Osteoblast (primary cell): Measurements from ENCODE around the gene GSC2. TPM values are rescaled to one million over a fixed set of nuclear protein-coding genes. Genes with fewer than 3 reads are reported as not detected.

Experiments used
- DNase-seq: peaks from one replicate; pipeline ENCODE4 v3.0.0; 2011; ENCODE audit warnings: low spot score, mixed read lengths; ENCODE audit not compliant: insufficient read length; ENCODE audit errors: missing footprints
- H2AFZ ChIP-seq: 2 replicates; pipeline ENCODE4 v1.6.0; 2011; ENCODE audit warnings: mild to moderate bottlenecking, low read length
- H3K27ac ChIP-seq: 2 replicates; pipeline ENCODE4 v1.5.1; 2011; ENCODE audit warnings: mild to moderate bottlenecking, low read depth, low read length, moderate library complexity
- H3K27me3 ChIP-seq: 2 replicates; pipeline ENCODE4 v1.6.0; 2012; ENCODE audit warnings: mild to moderate bottlenecking, control low read depth, inconsistent platforms, low read length, moderate library complexity; ENCODE audit not compliant: insufficient read depth
- H3K36me3 ChIP-seq: 2 replicates; pipeline ENCODE4 v1.5.1; 2011; ENCODE audit warnings: mild to moderate bottlenecking, low read length, control low read depth, moderate library complexity; ENCODE audit not compliant: insufficient read depth
- H3K4me1 ChIP-seq: 2 replicates; pipeline ENCODE4 v1.5.1; 2011; ENCODE audit warnings: mild to moderate bottlenecking, low read length, control low read depth, moderate library complexity; ENCODE audit not compliant: insufficient read depth
- H3K4me2 ChIP-seq: 2 replicates; pipeline ENCODE4 v1.6.0; 2011; ENCODE audit warnings: mild to moderate bottlenecking, low read length; ENCODE audit not compliant: insufficient read depth
- H3K4me3 ChIP-seq: fragments of 200-600 bp; sonication (generic); 3 replicates; pipeline ENCODE4 v1.5.1; 2012; ENCODE audit warnings: mild to moderate bottlenecking, low read length, inconsistent platforms; ENCODE audit not compliant: insufficient read depth
- H3K79me2 ChIP-seq: 2 replicates; pipeline ENCODE4 v1.6.0; 2012; ENCODE audit warnings: mild to moderate bottlenecking, low read length, control low read depth, inconsistent platforms; ENCODE audit not compliant: insufficient read depth
- H3K9me3 ChIP-seq: 2 replicates; pipeline ENCODE4 v1.5.1; 2011; ENCODE audit warnings: low read depth, low read length, control low read depth
- H4K20me1 ChIP-seq: 2 replicates; pipeline ENCODE4 v1.6.0; 2012; ENCODE audit warnings: mild to moderate bottlenecking, low read length, control low read depth; ENCODE audit not compliant: insufficient read depth
- total RNA-seq: library from RNA; depleted of rRNA; stranded (reverse); fragments of >200 nt; gene quantifications from 2 replicates; pipeline ENCODE4 v1.2.3, GENCODE V29; 2012
- TF ChIP-seq, protein P1 (sequence below): IDR thresholded peaks from 2 replicates; pipeline ENCODE4 v1.5.1; 2011; ENCODE audit warnings: mild to moderate bottlenecking, low read depth, low read length, moderate library complexity; ENCODE audit errors: extremely low read depth

Gene GSC2
- total RNA-seq, 1 donor = not detected

DNA sequence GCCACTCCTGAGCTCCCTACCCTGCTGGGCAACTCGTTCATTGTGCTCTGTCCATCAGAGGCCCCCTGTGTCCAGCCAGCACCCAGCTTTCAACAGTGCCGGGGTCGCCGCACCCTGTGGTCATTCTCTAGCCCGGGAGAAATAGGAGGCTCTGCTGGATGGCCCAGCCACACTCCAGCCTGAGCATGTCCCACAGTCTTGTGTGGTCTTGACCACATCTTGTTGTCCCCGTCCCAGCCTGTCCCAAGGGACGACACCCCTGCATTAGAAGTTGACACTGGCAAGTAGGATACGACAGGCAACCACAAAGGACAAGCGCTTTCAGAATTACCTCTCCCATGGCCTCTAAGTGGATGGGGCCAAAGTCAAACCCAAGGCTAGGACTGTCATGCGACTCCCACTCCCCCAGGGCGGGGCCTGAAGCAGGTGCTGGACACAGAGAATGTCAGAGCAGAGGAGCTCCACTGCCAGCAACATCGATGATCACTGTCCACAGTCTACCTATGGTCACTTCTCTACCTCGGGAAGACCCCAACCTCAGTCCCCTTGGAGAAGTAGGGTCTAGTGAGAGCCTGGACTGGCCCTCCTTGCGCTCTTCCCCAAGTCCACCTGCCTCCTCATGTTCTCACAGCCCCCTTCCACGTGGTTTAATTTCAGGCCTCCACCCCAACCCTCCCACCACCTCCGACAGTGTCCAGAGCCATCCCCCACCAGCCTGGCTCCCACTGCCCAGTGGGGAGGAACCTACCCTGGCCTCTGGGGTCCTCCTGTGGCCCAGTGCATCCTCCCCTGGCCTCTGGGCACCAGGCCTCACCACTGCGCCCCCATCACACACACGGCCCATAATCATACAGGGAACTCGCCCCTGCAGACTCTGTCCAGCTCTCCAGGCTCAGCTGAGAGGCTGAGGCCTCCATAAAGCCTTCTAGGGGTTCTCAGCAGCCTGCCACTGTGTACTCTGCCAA, 23.5 kb downstream of the GSC2 start:
- peaks cover 6% of the 10 kb centered on the region for H3K79me2 ChIP-seq
- H3K4me2 ChIP-seq = no peak overlapping the region
- H3K4me1 ChIP-seq = peaks cover 4% of the 10 kb centered on the region
- no peaks in the 10 kb centered on the region for H3K36me3 ChIP-seq
- no peak overlapping the region for H3K27ac ChIP-seq
- peak; percentile 80 for DNase-seq
- H3K27me3 ChIP-seq = no peaks in the 10 kb centered on the region
- peaks cover 1% of the 10 kb centered on the region for H4K20me1 ChIP-seq
- H3K9me3 ChIP-seq = no peaks in the 10 kb centered on the region
- TF ChIP-seq, protein P1, sequence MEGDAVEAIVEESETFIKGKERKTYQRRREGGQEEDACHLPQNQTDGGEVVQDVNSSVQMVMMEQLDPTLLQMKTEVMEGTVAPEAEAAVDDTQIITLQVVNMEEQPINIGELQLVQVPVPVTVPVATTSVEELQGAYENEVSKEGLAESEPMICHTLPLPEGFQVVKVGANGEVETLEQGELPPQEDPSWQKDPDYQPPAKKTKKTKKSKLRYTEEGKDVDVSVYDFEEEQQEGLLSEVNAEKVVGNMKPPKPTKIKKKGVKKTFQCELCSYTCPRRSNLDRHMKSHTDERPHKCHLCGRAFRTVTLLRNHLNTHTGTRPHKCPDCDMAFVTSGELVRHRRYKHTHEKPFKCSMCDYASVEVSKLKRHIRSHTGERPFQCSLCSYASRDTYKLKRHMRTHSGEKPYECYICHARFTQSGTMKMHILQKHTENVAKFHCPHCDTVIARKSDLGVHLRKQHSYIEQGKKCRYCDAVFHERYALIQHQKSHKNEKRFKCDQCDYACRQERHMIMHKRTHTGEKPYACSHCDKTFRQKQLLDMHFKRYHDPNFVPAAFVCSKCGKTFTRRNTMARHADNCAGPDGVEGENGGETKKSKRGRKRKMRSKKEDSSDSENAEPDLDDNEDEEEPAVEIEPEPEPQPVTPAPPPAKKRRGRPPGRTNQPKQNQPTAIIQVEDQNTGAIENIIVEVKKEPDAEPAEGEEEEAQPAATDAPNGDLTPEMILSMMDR = no peak
- H2AFZ ChIP-seq = no peak overlapping the region
- no peak overlapping the region for H3K4me3 ChIP-seq

DNA sequence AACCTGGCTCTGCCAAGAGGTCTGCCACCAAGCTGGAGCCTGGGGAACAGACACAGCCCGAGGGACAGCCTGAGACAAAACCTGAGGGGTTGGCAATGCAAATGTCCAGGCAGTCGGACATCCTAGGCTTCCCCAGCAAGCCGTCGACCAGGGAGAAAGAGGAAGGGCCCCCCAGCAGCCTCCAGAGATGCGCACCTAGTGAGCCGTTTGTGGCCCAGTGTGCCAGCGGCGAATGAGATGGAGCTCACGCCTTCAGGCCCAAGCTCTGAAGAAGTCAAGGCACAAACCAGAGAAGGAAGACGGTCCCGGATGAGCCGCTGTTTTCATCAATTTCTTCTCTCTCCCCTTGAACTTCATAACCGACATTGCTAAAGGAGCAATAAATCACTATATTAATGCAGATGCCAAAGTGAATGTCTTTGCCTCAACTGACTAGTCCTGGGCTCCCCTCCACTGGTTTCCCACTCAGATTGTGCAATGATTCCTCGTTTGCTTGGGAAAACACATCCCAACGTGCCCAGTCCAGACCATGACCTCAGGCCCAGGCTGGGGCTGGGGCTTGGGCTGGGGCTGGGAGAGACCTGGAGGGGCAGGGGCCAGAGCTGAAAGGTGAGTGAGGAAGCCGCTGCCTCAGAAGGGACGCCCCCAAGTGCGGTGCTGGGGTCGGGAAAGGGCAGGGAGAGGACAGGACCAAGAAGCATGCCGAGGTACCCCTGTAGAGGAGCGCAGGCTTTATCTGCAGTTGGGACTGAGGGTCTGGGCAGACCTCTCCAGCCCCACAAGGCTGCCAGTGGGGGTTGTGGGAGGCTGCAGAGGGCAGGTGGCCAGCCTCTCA, 24.4 kb downstream of the GSC2 start:
- H3K27me3 ChIP-seq = no peaks in the 10 kb centered on the region
- no peak overlapping the region for H3K4me2 ChIP-seq
- peaks cover 11% of the 10 kb centered on the region for H3K4me1 ChIP-seq
- H3K36me3 ChIP-seq = no peaks in the 10 kb centered on the region
- no peak overlapping the region for H3K27ac ChIP-seq
- DNase-seq = peak; percentile 82
- H3K79me2 ChIP-seq = peaks cover 15% of the 10 kb centered on the region
- H2AFZ ChIP-seq = no peak overlapping the region
- no peak overlapping the region for H3K4me3 ChIP-seq
- H3K9me3 ChIP-seq = no peaks in the 10 kb centered on the region
- peaks cover 10% of the 10 kb centered on the region for H4K20me1 ChIP-seq
- TF ChIP-seq, protein P1 = no peak

DNA sequence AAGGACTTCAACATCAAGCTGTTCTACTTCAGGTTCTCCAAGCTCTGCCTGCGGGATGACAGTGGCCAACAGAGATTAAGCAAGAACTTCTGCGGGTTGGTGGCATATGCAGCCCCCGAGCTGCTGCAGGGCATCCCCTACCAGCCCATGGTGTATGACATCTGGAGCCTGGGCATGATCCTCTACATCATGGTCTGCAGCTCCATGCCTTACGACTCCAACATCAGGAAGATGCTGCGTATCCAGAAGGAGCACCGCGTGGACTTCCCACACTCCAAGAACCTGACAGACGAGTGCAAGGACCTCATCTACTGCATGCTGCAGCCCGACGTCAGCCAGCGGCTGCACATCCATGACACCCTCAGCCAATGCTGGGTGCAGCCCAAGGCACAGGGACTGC, 25.1 kb downstream of the GSC2 start:
- TF ChIP-seq, protein P1 = no peak
- Histone ChIP-seq H2AFZ (no peak overlapping the region), H3K4me3 (no peak overlapping the region)

More for the DNA sequence above, 25.1 kb downstream of the GSC2 start:
- H3K79me2 ChIP-seq = peaks cover 21% of the 10 kb centered on the region
- H3K36me3 ChIP-seq = no peaks in the 10 kb centered on the region
- no peak for DNase-seq
- peaks cover 16% of the 10 kb centered on the region for H3K4me1 ChIP-seq
- H3K27ac ChIP-seq = no peak overlapping the region
- H3K9me3 ChIP-seq = no peaks in the 10 kb centered on the region
- no peak overlapping the region for H3K4me2 ChIP-seq
- H3K27me3 ChIP-seq = no peaks in the 10 kb centered on the region
- H4K20me1 ChIP-seq = peaks cover 17% of the 10 kb centered on the region
